ENCODE results near the gene SCN1B. TPM values are rescaled to one million over a fixed set of nuclear protein-coding genes. Genes with fewer than 3 reads are reported as not detected.
"Not testable (repeated sequence)": the region's sequence is repeated elsewhere in the genome, so short reads cannot be mapped to it uniquely, and the experiment has no call there.

SCN1B gene
- total RNA-seq, 2 donors from 2014 or later = 1.5 to 1.7 TPM

DNA sequence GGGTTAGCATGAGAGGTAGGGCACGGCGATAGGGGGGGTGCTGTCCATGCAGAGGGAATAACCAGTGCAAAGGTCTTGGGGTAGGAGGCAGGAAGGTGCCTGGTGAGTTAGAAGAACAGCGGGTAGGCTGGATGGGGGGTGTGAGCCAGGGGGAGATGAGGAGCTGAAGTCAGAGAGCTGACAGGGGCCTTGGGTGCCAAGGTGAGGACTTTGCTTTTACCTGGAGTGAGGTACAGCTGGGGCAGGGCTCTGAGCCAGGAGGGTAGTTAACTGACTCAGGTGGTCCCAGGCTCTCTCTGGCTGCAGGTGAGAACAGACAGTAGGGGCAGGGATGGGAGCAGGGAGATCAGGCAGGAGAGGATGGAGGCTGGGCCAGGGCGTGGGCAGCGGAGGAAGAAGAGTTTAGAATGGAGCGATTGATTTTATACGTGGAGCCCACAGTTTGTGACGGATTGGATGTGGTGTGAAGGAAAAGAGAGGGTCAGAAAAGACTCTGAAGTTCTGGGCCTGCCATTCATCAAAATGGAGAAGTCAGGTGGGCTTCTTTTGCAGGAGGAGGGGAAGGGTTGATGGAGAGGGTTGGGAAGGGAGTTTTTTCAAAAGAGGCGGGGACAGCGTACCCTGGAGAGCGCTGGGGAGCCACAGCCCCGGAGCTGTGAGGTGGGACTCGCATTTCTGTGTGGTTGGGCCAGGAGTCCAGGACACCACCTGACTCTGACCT, 31.3 kb upstream of the SCN1B start:
- DNase-seq (ENCODE audit: low spot score in 2 of 2) (no peak), ATAC-seq (peak in 1 of 2 donors; percentile 2)
- Mint-ChIP-seq H3K36me3 (peaks cover 30 to 35% of the 10 kb centered on the region in 2 donors), H3K9me3 (no peaks in the 10 kb centered on the region), H3K27ac (peak overlapping the region; percentile 69 to 96)

DNA sequence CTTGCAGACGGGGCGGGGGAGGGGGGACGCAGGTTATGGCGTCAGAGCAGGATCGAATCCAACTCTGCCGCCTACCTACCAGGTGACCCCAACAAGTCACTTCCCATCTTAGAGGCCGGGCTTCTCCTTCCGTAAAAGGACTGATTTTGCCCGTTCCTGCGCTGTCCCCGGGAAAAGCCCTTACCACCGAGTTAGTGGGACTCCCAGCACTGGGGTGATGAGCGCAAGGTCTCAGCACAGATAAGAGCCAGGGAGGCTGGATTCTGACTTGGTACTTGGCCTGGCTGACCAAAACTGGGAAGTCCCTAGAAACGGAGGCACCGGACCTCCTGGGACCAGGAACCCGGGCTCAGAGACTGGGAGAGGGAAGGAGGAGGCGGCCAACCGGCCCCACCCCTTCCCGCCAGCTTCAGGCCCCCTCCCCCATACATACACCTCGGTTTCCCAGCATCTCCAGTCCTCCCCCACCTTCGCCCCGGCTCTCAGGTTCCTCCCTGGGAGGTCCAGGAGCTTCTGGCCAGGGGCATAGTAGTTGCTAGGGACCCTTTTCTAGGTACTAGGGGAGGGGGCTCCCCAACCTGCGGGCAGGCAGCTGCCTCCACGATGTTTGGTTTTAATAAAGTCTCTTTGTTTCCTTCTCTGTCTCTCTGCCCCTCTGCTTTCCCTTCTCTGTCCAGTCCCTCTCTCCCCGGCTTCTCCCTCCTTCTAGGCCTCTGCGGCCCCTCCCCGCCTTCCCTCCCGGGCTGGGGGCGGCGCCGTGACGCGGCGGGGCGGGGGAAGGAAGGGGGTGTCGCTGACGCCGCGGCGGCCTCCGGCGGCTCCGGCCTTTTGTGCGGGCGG, 30.6 kb upstream of the SCN1B start, which contains the start of gene GRAMD1A:
TSS of gene GRAMD1A (plus strand) at position 826 of the 840 bp plus-strand sequence. CDS start 156 bp downstream, outside the sequence.
- Mint-ChIP-seq H3K9me3 (no peaks in the 10 kb centered on the region), H3K27ac (peak within 1 kb of the TSS; percentile 96 to 97), H3K36me3 (peaks cover 30 to 35% of the 10 kb centered on the region in 2 donors)
- peak; percentile 76 to 80 for DNase-seq (ENCODE audit: low spot score in 2 of 2)
- ATAC-seq = peak; percentile 69 to 74

DNA sequence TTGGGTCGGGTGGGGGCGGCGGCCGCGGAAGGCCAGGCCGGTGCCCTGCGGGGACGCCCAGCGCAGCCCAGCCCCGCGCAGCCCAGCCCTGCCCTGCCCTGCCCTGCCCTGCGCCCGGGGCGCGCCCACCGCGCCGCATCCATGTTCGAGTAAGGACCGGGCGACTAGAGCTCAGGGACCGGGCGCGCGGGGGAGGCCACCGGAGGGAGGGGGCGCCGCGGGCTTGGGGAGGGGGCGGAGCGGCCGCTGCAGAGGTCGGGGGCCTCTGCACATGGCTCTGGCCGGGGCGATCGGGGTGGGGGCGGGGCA, 30.0 kb upstream of the SCN1B start:
- Mint-ChIP-seq H3K27ac (peak overlapping the region in 1 of 2 donors; percentile 96), H3K9me3 (no peaks in the 10 kb centered on the region)
- no peak for ATAC-seq

DNA sequence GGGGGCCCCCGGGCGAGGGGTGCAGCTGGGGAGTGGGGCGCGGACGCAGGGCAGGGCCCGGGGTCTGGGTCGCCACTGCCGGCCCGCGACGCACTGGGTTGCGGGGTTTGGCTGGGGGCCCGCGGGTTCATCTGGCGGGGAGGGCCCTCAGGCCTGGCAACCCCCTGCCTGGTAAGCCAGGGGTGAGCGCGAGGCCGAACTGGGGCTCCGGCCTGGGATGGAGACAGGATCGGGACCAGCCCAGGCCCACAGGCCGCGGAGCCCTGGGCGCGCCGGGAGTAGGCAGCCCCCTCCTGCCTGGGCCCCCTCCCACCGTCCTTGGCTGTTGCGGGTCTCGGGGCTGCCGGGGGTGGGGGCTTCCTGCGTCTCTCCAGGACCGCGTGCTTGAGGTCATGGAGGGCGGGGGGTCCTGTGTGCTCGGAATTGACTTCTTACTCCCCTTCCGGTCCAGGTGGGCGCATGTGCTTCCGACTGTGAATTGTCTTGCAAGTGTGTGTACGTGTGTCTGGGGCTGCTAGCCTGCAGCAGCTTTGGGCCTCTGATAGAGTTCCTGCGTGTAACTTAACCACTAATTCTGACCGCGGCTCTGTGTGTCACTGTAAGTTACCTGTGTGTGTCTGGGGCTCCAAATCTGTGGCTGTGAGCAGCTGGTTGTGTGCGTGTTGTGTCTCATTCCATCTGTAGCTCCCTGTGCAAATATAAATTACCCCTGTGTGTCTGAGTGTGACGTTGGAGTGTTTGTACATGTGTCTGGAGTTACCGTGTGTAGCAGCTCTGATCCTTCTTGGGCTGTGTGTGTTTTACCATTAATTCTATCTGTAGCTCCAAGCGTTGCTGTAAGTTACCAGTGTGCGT, 29.4 kb upstream of the SCN1B start:
- Mint-ChIP-seq H3K27ac (peak overlapping the region; percentile 92 to 97), H3K36me3 (peaks cover 30 to 37% of the 10 kb centered on the region in 2 donors), H3K9me3 (no peaks in the 10 kb centered on the region)
- ATAC-seq (peak; percentile 19 to 35), DNase-seq (ENCODE audit: low spot score in 2 of 2) (peak in 1 of 2 donors; percentile 40)

More for the DNA sequence above, 30.0 kb upstream of the SCN1B start:
- peaks cover 30 to 35% of the 10 kb centered on the region in 2 donors for H3K36me3 Mint-ChIP-seq
- no peak for DNase-seq (ENCODE audit: low spot score in 2 of 2)

DNA sequence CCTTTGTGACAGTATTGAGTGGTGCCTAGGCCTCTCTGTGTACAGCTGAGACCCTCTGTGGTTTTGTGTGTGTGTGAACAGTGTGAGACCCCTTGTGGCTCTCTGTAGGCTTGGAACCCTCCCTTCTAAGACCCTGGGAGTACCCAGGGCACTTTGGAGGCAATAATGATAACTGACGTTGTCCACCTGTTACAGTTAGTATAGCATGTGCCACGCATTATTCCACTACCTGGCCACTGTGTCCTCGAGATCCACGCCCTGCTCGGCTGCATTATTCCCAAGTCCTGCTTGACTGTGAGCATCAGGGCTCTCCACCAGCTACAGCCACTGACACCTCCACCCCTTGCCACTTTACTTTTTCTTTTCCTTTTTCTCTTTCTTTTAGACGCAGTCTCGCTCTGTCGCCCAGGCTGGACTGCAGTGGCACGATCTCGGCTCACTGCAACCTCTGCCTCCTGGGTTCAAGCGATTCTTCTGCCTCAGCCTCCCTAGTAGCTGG, 28.2 kb upstream of the SCN1B start:
- DNase-seq (ENCODE audit: low spot score in 2 of 2) = no peak
- Mint-ChIP-seq H3K27ac (peak overlapping the region; percentile 92 to 97), H3K9me3 (no peaks in the 10 kb centered on the region), H3K36me3 (peaks cover 30 to 43% of the 10 kb centered on the region in 2 donors)
- no peak for ATAC-seq

DNA sequence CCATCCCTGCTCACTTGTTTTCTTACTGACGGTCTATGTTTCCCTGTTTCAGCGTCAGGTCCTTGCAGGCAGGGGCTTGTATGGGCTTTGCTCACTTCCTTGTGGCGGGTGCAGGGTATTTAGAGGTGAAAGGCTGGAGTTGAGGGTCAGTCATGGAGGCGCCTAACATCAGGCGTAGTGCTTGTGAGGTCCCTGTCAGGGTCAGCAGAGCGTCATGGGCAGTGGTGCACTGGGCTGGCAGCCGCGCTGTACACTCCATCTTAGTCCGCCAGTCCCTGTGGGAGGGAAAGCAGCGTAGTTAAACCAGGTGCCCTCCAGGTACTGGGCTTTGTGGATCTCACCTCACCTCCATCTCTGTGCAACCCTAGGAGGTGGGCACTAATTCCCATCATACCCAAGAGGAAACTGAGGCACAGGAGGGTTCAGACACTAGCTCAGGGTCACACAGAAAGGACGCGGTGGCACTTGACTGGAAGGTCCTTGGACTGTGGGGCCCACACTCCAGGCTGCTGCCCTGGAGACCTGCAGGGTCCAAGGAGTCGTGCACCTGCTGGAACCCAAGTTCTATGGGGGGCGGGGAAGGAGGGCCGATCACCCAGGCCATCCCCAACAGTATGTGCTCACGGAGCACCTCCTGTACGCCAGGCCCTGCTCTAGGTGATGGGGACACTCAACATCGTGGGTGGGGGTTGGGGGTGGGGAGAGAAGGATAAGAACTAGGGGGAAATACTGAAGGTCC, 25.6 kb upstream of the SCN1B start:
- Mint-ChIP-seq H3K9me3 (no peaks in the 10 kb centered on the region), H3K27ac (peak overlapping the region; percentile 14 to 65), H3K36me3 (peaks cover 30 to 44% of the 10 kb centered on the region in 2 donors)
- DNase-seq (ENCODE audit: low spot score in 2 of 2) = no peak
- ATAC-seq = no peak

DNA sequence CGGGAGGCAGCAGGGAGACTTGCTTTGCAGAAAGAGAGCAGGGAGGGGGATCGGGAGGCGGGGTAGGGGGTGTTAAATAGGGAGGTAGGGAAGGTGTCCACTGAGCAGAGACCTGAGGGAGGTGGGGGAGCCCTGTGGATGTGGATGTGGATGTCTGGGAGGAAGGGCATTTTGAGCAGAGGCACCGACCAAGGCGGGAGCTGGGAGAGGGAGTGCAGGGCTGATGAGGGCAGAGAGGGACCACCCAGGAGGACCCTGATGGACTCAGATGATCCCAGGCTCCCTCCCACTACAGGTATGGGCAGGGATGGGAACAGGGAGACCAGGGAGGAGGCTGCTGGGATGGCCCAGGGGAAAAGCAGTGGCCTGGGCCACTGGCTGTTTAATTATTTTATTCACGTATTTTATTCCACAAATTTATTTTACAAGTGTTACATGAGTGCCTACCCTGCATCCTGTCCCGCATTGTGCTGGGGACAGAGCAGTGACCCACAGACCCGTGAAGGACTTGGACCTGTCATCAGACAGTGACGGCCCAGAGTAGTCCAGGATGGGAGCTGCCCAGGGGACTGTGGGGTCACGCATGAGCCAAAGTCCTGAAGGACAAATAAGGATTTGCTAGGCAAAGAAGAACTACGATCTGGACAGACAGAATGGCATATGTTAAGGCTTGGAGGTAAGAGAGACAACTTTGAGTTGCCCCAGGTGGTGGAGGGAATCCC, 24.9 kb upstream of the SCN1B start:
- peaks cover 30 to 48% of the 10 kb centered on the region in 2 donors for H3K36me3 Mint-ChIP-seq
- no peaks in the 10 kb centered on the region for H3K9me3 Mint-ChIP-seq
- peak overlapping the region; percentile 85 to 91 for H3K27ac Mint-ChIP-seq
- DNase-seq (ENCODE audit: low spot score in 2 of 2) = no peak
- no peak for ATAC-seq

DNA sequence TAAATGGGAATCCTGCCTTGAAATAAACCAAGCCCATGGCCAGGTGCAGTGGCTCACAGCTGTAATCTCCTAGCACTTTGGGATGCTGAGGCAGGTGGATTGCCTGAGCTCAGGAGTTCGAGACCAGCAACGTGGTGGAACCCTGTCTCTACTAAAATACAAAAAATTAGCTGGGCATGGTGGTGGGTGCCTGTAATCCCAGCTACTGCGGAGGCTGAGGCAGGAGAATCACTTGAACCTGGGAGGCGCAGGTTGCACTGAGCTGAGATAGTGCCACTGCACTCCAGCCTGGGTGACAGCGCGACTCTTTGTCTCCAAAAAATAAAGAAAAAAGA, 24.3 kb upstream of the SCN1B start:
- DNase-seq (ENCODE audit: low spot score in 2 of 2); ATAC-seq; H3K9me3 Mint-ChIP-seq: not testable (repeated sequence)
- Mint-ChIP-seq H3K27ac (peak overlapping the region; percentile 85 to 91), H3K36me3 (peaks cover 28 to 48% of the 10 kb centered on the region in 2 donors)

DNA sequence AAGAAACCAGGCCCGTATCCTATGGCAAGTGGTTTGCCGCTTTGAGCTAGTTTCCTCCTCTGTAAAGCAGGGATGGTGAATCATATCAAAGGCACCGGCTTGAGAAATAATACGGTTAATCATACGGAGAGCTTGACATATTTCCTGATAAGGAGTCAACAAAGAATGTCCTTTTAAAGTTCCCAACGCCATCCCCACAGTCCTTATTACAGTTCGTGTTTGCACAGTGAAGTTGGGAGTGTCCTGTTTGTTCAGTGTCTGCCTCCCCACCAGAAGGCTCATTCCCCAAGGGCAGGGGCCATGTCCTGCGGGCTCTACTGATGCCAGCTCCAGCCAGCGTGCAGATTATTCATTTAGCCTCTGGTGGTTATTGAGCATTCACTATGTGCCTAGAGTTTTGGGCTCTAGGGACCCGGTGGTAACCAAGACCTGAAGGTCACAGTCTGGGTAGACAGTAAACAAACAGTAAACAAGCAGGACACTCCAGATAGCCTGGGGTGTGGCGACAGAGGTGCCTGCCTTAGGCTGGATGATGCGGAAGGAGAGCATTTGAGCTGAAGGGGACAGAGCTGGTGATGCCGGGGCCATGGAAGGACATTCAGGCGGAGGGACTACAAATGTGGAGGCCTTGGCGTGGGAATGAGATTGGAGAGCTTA, 23.8 kb upstream of the SCN1B start:
- no peaks in the 10 kb centered on the region for H3K9me3 Mint-ChIP-seq
- ATAC-seq (no peak), DNase-seq (ENCODE audit: low spot score in 2 of 2) (no peak)
- peak overlapping the region; percentile 85 to 91 for H3K27ac Mint-ChIP-seq
- H3K36me3 Mint-ChIP-seq = peaks cover 23 to 43% of the 10 kb centered on the region in 2 donors

DNA sequence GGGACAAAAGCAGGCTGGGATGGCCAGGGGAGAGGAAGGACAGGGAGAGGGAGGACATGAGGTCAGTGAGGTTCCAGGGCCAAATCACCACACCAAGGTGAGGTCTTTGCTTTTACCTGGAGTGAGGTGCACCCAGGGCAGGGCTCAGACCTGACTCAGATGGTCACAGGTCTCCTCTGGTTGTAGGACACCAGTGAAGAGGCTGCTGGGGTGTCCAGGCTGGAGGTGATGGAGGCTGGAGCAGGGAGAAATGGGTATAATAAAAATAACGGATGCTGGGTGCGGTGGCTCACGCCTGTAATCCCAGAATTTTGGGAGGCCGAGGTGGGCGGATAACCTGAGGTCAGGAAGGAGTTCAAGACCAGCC, 23.3 kb upstream of the SCN1B start:
- DNase-seq (ENCODE audit: low spot score in 2 of 2) = no peak
- Mint-ChIP-seq H3K36me3 (peaks cover 17 to 38% of the 10 kb centered on the region in 2 donors), H3K9me3 (no peaks in the 10 kb centered on the region), H3K27ac (peak overlapping the region; percentile 85 to 91)
- ATAC-seq = no peak

DNA sequence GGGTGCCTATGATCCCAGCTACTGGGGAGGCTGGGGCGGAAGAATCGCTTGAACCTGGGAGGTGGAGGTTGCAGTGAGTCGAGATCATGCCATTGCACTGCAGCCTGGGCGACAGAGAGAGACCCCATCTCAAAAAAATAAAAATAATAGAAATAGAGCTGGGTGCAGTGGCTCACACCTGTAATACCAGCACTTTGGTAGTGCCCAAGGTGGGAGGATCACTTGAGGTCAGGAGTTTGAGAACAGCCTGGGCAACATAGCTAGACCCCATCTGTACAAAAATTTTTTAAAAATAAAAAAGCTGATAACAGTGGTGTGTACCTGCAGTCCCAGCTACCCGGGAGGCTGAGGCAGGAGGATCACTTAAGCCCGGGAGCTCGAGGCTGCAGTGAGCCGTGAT, 22.8 kb upstream of the SCN1B start:
- Mint-ChIP-seq H3K36me3 (peaks cover 16 to 35% of the 10 kb centered on the region in 2 donors), H3K27ac (peak overlapping the region; percentile 55 to 85)
- DNase-seq (ENCODE audit: low spot score in 2 of 2); ATAC-seq; H3K9me3 Mint-ChIP-seq: not testable (repeated sequence)

DNA sequence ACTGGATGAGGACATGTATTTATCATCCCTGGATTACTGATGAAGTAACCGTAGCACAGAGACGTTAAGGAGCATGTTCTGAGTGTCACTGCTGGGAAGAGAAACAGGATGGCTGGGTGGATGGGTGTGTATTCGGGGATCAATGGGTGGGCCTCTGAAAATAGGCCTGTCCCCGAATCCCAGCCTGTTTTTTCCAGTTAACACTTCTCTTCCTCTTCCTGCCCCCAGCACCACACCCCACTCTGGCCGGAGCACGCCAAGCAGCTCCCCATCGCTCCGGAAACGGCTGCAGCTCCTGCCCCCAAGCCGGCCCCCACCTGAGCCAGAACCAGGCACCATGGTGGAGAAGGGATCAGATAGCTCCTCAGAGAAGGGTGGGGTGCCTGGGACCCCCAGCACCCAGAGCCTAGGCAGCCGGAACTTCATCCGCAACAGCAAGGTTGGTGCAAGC, 21.4 kb upstream of the SCN1B start:
- Mint-ChIP-seq H3K27ac (peak overlapping the region in 1 of 2 donors; percentile 87), H3K9me3 (no peaks in the 10 kb centered on the region), H3K36me3 (peaks cover 13 to 38% of the 10 kb centered on the region in 2 donors)
- DNase-seq (ENCODE audit: low spot score in 2 of 2) (no peak), ATAC-seq (no peak)

DNA sequence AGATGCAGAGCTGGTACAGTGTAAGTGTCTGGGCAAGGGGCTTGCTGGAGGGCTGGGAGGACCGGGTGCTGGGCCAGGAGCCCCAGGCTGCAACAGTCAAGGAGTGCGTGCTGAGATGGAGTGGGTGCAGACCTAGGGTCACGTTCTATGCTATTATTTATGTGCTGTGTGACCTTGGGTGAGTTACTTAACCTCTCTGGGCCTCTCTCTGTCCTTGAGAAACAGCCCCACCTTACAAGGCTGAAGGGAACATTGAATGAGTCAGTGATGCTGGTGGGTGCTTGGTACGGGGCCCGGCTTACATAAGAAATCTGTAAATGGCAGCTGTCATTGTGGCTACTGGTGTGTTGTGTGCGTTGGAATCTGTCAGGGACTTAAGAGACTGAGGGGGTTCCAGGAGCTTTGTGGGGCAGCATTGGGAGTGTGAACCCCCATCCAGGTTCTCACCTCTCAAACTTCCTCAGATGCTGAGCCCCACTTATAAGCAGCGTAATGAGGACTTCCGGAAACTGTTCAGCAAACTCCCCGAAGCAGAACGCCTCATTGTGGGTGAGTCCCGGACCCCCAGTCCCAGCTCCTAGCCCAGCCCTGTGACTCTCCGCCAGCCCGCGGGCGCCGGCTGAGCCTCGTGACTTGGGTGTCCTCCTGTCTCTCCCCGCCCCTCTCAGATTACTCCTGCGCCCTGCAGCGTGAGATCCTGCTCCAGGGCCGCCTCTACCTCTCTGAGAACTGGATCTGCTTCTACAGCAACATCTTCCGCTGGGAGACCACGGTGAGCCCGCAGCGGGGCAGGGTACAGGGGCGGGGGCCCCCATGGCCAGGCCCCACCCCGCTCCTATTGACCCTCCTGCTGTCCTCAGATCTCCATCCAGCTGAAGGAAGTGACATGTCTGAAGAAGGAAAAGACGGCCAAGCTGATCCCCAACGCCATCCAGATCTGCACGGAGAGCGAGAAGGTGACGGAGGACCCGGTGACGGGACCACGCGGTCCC, 20.6 kb upstream of the SCN1B start:
- H3K27ac Mint-ChIP-seq = peak overlapping the region; percentile 27 to 87

More for the DNA sequence above, 20.6 kb upstream of the SCN1B start:
- DNase-seq (ENCODE audit: low spot score in 2 of 2) (no peak), ATAC-seq (no peak)
- peaks cover 19 to 46% of the 10 kb centered on the region in 2 donors for H3K36me3 Mint-ChIP-seq
- no peaks in the 10 kb centered on the region for H3K9me3 Mint-ChIP-seq
